ENCODE measurements around the gene PNLIPRP2.

GRCh38 chr10:116668446-116668845 lies 47.7 kb downstream of the PNLIPRP2 start:
- TF ChIP-seq POLR2AphosphoS5 (IDR thresholded peaks at IDR 0.05; ENCODE audit: borderline replicate concordance, low read depth, low read length), result no peak
- no peak for TF ChIP-seq EZH2 (IDR thresholded peaks at IDR 0.05)

Measured in SK-N-MC (cell line).